ENCODE measurements around the gene THEMIS2.
"Not testable (repeated sequence)": the region's sequence is repeated elsewhere in the genome, so short reads cannot be mapped to it uniquely, and the experiment has no call there.

Gene THEMIS2

DNA sequence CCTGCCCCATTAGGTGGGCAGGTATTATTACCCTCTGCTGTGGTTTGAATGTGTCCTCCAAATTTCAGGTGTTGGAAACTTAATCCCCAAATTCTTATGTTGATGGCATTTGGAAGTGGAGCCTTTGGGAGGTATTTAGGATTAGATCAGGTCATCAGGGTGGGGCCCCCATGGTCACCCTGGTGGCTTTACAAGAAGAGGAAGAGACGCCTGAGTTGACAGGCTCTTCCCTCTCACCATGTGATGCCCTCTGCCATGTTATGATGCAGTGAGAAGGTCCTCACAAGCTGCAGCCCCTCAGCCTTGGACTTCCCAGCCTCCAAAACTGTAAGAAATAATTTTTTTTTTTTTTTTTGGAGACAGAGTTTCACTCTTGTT is 8.8 kb upstream of the THEMIS2 start:
- DNase-seq, result no peak

DNA sequence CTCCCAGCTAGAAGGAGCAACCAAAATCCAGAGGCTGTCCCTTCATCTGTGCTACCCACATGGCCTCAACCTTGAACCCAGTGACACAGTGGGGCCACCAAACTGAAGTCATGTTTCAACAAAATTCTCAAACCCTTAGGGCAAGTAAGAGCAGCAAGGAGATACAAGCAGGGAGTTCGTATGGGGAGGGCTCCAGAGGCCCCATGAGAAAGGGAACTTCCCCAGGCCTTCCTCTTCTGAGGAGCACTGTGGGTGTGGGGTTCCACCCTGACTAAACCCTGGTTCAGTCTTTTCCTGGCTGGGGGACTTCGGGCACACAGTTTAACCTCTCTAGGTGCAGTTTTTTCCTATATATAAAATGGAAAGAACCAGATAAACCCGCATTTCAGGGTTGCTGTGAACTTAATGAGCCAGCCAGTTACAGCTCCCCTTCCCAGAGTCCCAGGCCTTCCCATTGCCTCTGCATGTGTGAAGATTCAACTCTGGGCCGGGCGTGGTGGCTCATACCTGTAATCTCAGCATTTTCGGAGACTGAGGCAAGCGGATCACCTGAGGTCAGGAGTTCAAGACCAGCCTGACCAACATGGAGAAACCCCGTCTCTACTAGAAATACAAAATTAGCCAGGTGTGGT is 8.0 kb upstream of the THEMIS2 start:
- peak; percentile 41 for DNase-seq

DNA sequence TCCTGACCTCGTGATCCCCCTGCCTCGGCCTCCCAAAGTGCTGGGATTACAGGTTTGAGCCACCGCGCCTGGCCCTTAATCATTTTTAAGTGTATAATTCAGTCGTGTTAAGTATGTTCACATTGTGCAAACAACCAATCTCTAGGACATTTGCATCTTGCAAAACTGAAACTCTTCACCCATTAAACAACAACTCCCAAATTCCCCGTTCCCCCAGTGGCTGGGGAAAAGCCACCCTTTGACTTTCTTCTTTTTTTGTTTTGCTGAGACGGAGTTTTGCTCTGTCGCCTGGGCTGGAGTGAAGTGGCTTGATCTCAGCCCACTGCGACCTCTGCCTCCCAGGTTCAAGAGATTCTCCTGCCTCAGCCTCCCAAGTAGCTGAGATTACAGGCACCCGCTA is 6.5 kb upstream of the THEMIS2 start:
- DNase-seq, result no peak

DNA sequence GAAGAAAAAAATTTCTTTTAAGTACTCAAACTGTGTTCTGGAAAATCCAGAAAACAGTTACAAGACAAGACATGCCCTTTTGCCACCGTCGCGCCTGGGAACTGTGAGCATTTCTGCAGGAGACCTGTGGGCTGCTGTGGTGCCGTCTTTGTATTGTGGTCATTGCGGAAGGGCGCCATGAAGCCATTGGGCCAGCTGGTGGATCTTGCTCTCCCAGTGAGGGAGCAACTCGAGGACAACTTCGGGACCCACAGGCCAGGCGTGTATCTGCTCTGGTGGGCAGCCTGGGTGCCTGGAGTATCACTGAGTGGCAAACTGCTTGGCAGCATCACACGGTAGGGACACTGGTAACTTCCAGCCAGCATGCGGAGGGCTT is 3.8 kb upstream of the THEMIS2 start:
- no peak for DNase-seq

DNA sequence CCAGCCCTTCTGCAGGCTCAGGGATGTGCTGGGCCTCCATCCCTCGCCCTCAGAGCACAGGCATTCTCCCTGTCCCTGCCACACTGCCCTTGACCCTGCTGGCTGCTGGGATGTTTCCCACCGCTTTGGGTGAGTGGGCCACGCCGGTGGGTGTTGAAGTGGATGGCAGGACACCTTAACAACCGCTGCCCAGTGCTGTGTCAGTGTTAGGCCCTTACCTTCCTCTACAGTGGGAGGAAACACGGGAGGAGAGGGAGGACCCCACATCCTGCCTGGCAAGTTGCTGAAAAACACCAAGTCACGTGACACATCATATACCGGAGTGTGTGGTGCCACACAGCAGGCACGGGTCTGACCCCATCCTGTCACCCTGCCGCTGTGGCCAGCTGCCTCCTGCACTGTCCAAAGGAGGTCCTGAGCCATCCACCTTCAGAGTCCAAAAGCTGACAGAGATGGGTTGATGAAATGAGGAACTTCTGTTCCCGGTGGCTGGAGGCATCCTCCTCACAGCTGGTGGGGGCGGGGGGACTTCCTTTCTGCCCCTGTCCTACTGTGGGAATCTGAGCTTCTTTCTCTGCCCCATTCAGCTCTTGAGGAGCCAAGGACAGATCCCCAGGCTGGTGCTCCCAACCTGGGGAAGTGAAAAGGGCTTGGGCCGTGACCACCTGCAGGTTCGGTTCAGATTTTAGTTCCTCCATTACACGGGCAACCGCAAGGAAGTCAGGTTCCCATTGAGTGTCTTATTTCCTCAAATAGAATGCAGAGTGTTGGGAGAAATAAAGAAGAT is 3.2 kb upstream of the THEMIS2 start:
- DNase-seq, result peak; percentile 65

DNA sequence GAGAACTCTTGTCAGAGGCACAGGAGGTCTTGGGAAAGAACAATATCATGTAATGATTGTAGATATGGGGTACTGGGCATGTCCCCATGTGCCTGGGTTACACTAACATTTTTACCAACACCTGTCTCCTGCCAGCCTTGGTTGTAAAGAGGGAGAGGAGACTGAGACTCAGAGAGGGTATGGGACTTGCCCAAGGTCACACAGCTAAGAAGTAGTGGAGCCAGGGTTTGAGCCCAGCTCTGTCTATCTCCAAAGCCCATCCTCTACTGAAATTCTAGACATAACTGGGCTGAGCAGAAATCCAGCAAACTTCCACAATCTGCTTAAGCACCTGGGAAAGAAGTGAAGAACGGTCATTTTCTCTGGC is 2.6 kb upstream of the THEMIS2 start:
- DNase-seq, result no peak

DNA sequence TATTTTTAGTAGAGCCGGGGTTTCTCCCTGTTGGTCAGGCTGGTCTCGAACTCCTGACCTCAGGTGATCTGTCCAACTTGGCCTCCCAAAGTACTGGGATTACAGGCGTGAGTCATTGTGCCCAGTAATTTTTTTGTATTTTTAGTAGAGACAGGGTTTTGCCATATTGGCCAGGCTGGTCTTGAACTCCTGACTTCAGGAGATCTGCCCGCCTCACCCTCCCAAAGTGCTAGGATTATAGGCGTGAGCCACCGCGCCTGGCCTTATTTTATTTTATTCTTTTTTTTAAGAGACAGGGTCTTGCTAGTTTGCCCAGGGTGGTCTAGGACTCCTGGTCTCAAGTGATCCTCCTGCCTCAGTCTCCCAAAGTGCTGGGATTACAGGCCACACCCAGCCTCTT is 1.3 kb upstream of the THEMIS2 start:
- not testable (repeated sequence) for DNase-seq

DNA sequence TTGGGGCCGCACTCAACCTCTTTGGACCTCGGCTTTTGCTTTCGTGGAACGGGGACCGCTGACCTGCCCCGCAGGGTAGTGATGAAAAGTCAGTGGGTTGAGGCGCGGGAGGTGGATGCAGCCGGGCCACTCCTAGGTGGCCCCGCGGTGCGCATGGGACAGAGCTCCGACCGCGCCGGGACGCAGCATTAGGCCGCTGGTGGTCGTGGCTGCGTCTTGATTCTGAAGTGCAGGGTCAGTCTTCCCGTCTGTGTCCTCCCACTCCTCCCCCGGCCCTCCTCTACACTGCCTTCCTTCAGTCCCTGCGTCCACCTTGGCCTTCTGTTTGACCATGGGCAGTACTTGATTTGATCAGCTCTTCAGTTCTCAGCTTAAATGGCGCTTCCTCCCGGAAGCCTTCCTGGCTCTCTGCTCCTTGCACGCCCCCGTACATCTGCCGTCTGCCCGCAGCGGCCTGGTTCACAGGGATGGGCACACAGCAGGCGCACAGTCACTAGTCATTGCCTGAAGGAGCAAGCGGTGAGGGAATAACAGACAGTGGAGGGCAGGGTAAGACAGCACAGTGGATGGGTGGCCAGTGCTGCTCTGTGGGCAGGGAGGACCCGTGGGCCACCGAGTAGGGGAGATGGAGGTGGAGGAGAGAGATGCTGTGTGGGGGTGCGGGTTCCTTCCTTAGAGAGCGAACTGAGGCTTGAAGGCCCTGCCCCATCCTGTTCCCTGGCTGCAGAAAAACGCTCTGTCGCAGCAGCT is 633 bp downstream of the THEMIS2 start:
- peak; percentile 41 for DNase-seq

DNA sequence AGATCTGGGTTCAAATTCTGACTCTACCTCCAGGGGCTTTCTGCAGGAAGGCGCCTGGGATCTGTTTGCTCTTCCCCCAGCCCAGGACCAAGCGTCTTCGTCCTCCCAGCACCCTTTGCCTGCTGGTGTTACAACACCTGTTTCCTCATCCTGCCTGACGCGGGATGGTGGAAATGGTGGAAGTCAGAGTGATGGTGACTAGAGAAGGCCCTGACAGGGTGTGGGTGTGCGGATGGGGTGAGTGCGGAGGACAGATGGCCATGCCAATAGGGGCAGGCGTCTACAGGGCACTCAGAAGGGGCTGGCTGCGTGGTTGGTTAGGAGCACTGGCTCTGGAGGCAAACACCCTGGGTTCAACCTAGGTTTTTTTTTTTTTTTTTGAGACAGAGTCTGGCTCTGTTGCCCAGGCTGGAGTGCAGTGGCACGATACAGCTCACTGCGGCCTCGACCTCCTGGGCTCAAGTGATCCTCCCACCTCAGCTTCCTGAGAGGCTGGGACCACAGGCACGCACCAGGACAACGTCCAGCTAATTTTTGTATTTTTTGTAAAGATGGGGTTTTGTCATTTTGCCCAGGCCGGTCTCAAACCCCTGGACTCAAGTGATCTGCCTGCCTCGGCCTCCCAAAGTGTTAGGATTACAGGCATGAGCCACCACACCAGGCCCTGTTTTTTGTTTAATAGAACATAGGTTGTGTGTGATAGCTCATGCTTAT is 1.5 kb downstream of the THEMIS2 start:
- no peak for DNase-seq

DNA sequence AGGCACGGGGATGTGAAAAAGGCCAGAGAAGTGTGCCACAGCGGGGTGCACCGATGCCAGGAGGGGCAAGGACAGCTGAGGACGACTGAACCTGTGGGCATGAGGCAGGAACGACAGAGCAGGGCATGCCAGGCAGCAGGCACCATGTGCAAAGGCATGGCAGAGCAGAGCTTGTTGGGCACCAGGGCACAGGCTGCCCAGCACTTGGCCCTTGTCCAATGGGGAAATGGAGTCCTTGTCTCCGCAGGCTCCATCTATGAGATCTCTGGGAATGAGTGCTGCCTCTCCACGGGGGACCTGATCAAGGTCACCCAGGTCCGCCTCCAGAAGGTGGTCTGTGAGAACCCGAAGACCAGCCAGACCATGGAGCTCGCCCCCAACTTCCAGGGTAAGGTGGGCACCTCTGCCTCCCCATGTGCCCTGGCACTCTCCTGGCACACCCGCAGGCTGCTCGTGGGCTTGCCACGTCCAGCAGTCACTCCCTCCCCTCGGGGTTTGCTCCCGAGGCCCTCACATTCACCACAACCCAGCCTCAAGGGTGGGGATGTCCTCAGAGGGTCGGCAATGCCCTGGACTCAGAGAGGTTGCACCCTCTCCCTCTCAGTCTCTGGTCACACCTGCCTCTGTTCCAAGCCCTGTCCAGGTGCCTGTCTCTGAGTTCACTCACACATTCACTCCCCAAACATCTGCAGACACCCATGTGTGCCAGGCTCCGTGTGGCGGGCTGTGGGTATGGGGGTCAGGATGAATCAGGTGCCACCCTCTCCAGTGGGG is 4.2 kb downstream of the THEMIS2 start:
- DNase-seq, result no peak

DNA sequence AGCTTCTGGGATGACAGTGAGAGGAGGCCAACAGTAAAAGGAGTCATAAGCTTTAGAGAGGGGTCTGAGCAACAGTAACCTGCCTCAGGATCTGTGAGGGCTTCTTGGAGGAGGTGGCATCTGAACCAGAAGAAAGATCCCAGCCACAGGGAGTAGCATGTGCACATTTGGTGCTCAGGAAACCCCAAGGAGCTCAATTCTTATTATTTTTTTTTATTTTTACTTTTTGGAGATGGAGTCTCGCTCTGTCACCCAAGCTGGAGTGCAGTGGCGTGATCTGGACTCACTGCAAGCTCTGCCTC is 4.7 kb downstream of the THEMIS2 start:
- DNase-seq, result no peak

DNA sequence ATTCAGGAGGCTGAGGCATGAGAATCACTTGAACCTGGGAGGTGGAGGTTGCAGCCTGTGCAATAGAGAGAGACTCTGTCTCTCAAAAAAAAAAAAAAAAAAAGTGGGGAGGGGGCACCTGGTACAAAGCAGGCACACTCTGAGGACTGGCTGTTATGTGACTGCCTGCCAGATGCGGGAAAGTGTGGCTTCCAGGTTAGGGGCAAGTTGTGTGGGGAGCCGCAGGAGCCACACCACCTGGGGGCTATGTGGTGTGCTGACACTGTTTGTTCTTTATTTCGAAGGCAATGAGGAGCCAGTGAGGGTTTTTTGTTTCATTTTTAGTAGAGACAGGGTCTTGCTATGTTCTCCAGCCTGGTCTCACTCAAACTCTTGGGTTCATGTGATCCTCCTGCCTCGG is 5.7 kb downstream of the THEMIS2 start:
- no peak for DNase-seq

DNA sequence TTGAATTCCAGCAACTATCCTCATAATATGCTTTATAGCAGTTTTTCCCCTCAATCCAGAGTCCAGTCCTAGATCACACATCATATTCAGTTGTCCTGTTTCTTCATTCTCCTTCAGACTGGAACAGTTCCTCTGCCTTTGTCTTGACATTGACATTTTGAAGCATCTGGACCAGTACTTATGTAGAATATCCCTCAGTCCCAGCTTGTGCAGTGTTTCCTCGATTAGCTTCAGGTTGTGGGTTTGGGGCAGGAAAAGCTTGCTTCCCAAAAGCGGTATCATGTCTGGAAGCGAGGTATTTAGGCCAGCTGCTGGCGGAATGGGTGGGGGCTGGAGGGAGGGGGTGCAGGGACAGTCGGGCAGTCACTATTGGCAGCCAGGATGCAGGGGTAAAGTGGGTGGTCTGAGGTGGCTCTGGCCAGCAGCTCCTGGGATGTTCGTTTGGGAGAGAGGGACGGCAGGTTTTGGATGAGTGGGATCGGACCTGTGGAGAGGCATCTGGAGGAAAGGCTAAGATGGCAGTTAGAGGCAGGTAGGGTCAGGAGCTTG is 6.5 kb downstream of the THEMIS2 start:
- no peak for DNase-seq

DNA sequence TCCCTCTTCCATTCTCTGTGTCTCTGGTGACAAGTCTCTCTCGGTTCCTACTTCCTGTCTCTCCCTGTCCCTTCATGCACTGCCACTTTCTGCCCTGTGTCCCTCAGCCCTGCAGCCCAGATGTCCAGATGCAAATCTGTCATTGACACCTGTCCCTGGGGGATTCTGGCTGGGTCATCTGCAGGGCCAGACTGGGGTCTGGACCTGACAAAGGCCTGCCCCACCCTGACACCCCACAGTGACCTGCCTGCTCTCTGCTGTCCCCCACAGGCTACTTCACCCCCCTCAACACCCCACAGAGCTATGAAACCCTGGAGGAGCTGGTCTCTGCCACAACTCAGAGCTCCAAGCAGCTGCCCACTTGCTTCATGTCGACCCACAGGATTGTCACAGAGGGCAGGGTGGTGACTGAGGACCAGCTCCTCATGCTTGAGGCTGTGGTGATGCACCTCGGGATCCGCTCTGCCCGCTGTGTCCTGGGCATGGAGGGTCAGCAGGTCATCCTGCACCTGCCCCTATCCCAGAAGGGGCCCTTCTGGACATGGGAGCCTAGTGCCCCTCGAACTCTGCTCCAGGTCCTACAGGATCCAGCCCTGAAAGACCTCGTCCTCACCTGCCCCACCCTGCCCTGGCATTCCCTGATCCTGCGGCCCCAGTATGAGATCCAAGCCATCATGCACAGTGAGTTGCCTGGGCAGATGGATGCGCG is 7.2 kb downstream of the THEMIS2 start:
- no peak for DNase-seq

DNA sequence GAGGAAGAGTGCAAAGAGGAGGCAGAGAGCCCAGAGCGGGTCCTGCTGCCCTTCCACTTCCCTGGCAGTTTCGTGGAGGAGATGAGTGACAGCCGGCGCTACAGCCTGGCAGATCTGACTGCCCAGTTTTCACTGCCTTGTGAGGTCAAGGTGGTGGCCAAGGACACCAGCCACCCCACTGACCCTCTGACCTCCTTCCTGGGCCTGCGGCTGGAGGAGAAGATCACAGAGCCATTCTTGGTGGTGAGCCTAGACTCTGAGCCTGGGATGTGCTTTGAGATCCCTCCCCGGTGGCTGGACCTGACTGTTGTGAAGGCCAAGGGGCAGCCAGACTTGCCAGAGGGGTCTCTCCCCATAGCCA is 10.2 kb downstream of the THEMIS2 start:
- DNase-seq, result no peak

DNA sequence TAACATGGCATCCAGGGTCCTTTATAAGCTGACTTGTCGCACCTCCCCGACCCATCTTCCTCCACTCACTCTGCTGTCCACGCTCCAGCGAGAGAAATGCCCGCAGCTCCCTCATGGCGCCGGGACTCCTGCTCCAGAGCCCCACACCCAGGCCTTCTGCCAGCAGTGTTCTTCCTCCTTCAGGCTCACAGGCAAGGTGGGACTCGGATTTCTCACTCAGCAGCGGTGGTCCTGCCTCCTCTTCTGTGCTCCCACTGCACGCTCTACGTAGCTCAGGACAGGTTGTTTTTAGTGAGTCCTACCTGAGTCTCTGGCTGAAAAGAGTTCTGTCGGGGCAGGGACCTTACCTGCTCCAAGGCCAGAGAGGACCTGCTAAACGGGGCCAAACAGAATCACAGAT is 11.2 kb downstream of the THEMIS2 start:
- no peak for DNase-seq

DNA sequence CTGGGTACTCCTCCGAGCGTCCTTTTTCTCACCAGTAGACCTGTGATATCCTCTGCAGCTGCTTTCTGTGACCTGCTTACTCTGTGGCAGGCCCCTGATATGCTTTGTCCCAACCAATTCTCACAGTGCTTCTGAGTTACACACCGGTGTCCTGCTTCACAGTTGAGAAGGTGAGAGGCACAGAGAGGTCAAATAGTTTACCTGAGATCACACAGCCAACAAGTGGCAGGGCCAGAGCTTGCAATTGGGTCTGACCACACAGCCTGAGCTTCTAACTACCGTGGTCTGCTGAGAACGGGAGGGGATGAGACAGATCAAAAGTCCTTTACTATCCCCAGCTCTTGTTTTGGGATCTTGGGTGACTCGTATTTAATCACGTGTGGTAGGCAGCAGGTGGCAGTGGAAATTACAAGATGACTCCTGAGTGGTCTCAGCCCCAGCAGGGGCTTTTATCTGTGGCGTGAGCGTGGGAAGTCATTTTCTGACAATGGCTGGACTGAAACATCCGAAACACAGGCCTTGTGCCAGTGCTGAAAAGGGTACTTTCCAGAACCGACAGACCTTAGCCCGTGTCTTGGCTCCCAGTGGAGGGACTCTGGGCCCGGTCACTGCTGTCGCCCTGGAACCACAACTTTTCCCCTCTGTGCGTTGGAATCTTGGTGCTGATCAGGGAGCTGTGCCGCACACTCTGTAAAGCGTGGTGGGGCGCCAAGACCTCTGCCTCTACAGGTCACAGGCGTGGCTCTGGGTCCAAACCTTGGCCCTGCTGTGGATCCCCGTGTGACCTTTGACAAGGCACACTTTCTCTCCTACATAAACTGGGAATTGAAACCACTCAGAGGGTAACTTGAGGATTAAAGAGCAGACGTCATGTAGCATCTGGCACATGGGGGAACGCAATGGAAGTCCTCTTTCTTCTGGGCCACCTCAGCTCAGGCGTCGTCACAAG is 11.9 kb downstream of the THEMIS2 start:
- DNase-seq, result no peak

DNA sequence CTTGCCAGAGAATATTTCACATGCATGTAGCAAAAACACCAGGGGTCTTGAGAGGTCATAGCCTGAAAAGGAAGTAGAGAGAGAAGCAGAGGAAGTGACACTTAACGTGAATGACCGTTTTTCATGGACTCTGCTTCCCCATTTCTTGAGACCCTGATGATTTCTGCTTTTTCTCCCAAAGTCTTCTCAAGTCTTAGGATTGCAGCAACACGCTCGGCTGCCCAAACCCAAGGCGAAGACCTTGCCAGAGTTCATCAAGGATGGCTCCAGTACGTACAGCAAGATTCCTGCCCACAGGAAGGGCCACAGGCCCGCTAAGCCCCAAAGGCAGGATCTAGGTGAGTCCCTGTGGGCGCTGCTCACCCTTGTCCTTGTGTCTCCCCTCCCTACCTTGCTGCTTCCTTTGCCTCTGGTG is 12.8 kb downstream of the THEMIS2 start:
- DNase-seq, result no peak

DNA sequence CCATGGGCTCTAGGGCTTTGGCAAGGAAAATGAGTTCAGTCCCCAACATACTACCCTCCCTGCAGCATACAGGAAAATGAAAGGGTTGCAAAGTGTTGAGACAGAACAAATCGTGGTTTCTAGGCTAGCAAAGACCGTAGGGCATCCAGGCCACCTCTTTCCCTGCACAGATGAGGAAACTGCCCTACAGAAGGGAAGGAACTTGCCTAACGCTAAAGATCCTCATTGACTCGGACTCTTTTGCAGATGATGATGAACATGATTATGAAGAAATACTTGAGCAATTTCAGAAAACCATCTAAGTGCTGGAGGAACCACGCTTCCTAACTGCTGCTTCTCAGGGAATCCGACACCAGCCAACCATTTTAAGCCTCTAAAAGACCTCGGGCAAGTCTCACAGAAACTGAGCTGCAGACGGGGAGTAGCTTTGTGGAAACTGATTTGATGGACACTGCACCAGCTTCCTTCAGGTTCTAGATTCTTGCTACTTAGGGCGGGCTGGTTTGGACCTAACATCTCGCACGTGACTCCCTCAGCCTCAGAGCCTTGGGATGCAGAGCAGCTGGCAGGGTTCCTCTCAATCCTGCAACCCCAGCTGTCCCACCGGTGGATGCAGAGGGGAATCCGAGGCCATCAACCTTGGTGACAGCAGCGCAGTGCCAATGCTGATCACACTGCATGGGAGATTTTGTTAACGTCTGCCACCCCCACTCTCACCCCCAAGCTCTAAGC is 13.4 kb downstream of the THEMIS2 start:
- no peak for DNase-seq

DNA sequence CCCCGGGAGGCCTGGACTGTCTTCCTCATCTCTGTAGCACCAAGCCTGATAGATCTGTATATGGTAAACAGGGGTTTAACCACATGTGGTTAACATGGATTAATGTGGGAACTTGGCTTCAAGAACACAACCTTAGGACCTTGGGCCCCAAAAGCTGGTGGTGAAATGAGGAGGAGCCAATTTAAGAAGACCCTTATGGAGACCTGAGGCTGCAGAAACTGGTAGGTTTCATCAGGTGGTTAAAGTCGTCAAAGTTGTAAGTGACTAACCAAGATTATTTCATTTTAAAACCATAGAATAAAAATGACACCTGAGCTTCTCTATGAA is 14.0 kb downstream of the THEMIS2 start:
- DNase-seq, result no peak
